H9 (cell line): Measurements from ENCODE around the gene PNO1. TPM values are rescaled to one million over a fixed set of nuclear protein-coding genes. Genes with fewer than 3 reads are reported as not detected.

Source experiments
- DNase-seq: peaks from one replicate; pipeline ENCODE4 v3.0.0-alpha.2; 2017
- H2AFZ ChIP-seq: one replicate; pipeline ENCODE4 v1.6.1; 2013; ENCODE audit warnings: mild to moderate bottlenecking, low read length, control low read depth, moderate library complexity
- H2AK5ac ChIP-seq: 2 replicates; pipeline ENCODE4 v1.6.1; 2013; ENCODE audit warnings: low read length, control low read depth, mixed read lengths; ENCODE audit not compliant: insufficient read length
- H2BK120ac ChIP-seq: one replicate; pipeline ENCODE4 v1.6.1; 2013; ENCODE audit warnings: low read depth, mild to moderate bottlenecking, low read length, control low read depth, inconsistent platforms; ENCODE audit not compliant: poor library complexity, severe bottlenecking
- H2BK12ac ChIP-seq: 2 replicates; pipeline ENCODE4 v1.6.1; 2013; ENCODE audit warnings: low read length, control low read depth, mixed read lengths, low read depth; ENCODE audit not compliant: insufficient read length
- H2BK15ac ChIP-seq: 2 replicates; pipeline ENCODE4 v1.6.1; 2013; ENCODE audit warnings: low read depth, low read length, control low read depth
- H2BK20ac ChIP-seq: one replicate; pipeline ENCODE4 v1.6.1; 2013; ENCODE audit warnings: low read depth, mild to moderate bottlenecking, low read length, control low read depth, inconsistent platforms; ENCODE audit not compliant: poor library complexity, severe bottlenecking
- H2BK5ac ChIP-seq: 2 replicates; pipeline ENCODE4 v1.6.1; 2013; ENCODE audit warnings: low read length, control low read depth, mixed read lengths; ENCODE audit not compliant: insufficient read length
- H3K14ac ChIP-seq: 2 replicates; pipeline ENCODE4 v1.6.1; 2013; ENCODE audit warnings: low read length, control low read depth; ENCODE audit not compliant: insufficient read depth
- H3K18ac ChIP-seq: 2 replicates; pipeline ENCODE4 v1.6.1; 2013; ENCODE audit warnings: low read depth, mild to moderate bottlenecking, mixed read lengths, low read length, control low read depth; ENCODE audit not compliant: insufficient read length
- H3K23ac ChIP-seq: 2 replicates; pipeline ENCODE4 v1.6.1; 2013; ENCODE audit warnings: low read length, control low read depth, mixed read lengths, low read depth; ENCODE audit not compliant: insufficient read length
- H3K23me2 ChIP-seq: 2 replicates; pipeline ENCODE4 v1.6.1; 2013; ENCODE audit warnings: low read depth, mild to moderate bottlenecking, mixed read lengths, low read length, control low read depth; ENCODE audit not compliant: insufficient read length, poor library complexity, severe bottlenecking
- H3K27ac ChIP-seq: 2 replicates; pipeline ENCODE4 v1.5.1; 2013; ENCODE audit warnings: low read length, control low read depth, mixed read lengths, low read depth; ENCODE audit not compliant: insufficient read length
- H3K27me3 ChIP-seq: 2 replicates; pipeline ENCODE4 v1.6.1; 2013; ENCODE audit warnings: low read length, control low read depth, inconsistent platforms; ENCODE audit not compliant: insufficient read depth
- H3K4ac ChIP-seq: 2 replicates; pipeline ENCODE4 v1.6.1; 2013; ENCODE audit warnings: low read depth, mild to moderate bottlenecking, control low read depth, inconsistent platforms, low read length, moderate library complexity
- H3K4me1 ChIP-seq: 2 replicates; pipeline ENCODE4 v1.6.1; 2013; ENCODE audit warnings: low read length, control low read depth, inconsistent platforms; ENCODE audit not compliant: insufficient read depth
- H3K4me2 ChIP-seq: 2 replicates; pipeline ENCODE4 v1.6.1; 2013; ENCODE audit warnings: low read length, control low read depth, mixed read lengths; ENCODE audit not compliant: insufficient read length, insufficient read depth
- H3K56ac ChIP-seq: 2 replicates; pipeline ENCODE4 v1.6.1; 2013; ENCODE audit warnings: low read depth, mild to moderate bottlenecking, mixed read lengths, low read length, control low read depth; ENCODE audit not compliant: insufficient read length
- H3K79me1 ChIP-seq: 2 replicates; pipeline ENCODE4 v1.6.1; 2013; ENCODE audit warnings: low read depth, mild to moderate bottlenecking, moderate library complexity, low read length, control low read depth, inconsistent platforms; ENCODE audit not compliant: insufficient read depth, poor library complexity, severe bottlenecking
- H3K79me2 ChIP-seq: 2 replicates; pipeline ENCODE4 v1.6.1; 2013; ENCODE audit warnings: low read length, control low read depth, inconsistent platforms; ENCODE audit not compliant: insufficient read depth
- H3K9ac ChIP-seq: 2 replicates; pipeline ENCODE4 v1.6.1; 2013; ENCODE audit warnings: low read length, control low read depth, mixed read lengths; ENCODE audit not compliant: insufficient read length; ENCODE audit errors: extremely low read depth
- H3K9me3 ChIP-seq: one replicate; pipeline ENCODE4 v1.6.1; 2013; ENCODE audit warnings: low read depth, low read length, inconsistent platforms; ENCODE audit not compliant: control insufficient read depth
- H3T11ph ChIP-seq: one replicate; pipeline ENCODE4 v1.6.1; 2013; ENCODE audit warnings: mild to moderate bottlenecking, low read length, control low read depth, inconsistent platforms
- H4K20me1 ChIP-seq: one replicate; pipeline ENCODE4 v1.6.1; 2013; ENCODE audit not compliant: control insufficient read depth, insufficient read length, insufficient read depth
- H4K5ac ChIP-seq: 2 replicates; pipeline ENCODE4 v1.6.1; 2013; ENCODE audit warnings: low read depth, mild to moderate bottlenecking, mixed read lengths, low read length, control low read depth; ENCODE audit not compliant: insufficient read length
- H4K8ac ChIP-seq: replicated peaks from 2 replicates; pipeline ENCODE4 v1.6.1; 2013; ENCODE audit warnings: low read length, control low read depth, mixed read lengths, low read depth; ENCODE audit not compliant: insufficient read length
- H4K91ac ChIP-seq: 2 replicates; pipeline ENCODE4 v1.6.1; 2013; ENCODE audit warnings: low read depth, mild to moderate bottlenecking, moderate library complexity, mixed read lengths, low read length, control low read depth; ENCODE audit not compliant: insufficient read length
- H3K27ac Mint-ChIP-seq, 3 experiments: 2 replicates in 2 of 3; 3 replicates in 1 of 3; pipeline ENCODE4 v1.8.0; 2020 to 2021; ENCODE audit warnings: mixed read lengths in 3 of 3, mild to moderate bottlenecking in 1 of 3, moderate library complexity in 1 of 3
- H3K27me3 Mint-ChIP-seq: 2 replicates; pipeline ENCODE4 v1.8.0; 2021; ENCODE audit warnings: low read depth, mild to moderate bottlenecking, moderate library complexity, mixed read lengths
- H3K36me3 Mint-ChIP-seq, 3 experiments: 2 replicates in 2 of 3; 3 replicates in 1 of 3; pipeline ENCODE4 v1.8.0; 2020 to 2021; ENCODE audit warnings: low read depth in 3 of 3, mixed read lengths in 3 of 3; ENCODE audit not compliant: insufficient read depth in 1 of 3
- H3K4me1 Mint-ChIP-seq, 2 experiments: 2 replicates each; pipeline ENCODE4 v1.8.0; 2020; ENCODE audit warnings: mixed read lengths in 2 of 2
- H3K4me3 Mint-ChIP-seq, 2 experiments: 2 replicates in 1 of 2; 3 replicates in 1 of 2; pipeline ENCODE4 v1.8.0; 2020 to 2021; ENCODE audit warnings: mild to moderate bottlenecking in 2 of 2, mixed read lengths in 2 of 2, moderate library complexity in 1 of 2
- H3K9me3 Mint-ChIP-seq, 2 experiments: 2 replicates in 1 of 2; 3 replicates in 1 of 2; pipeline ENCODE4 v1.8.0; 2020; ENCODE audit warnings: mild to moderate bottlenecking in 2 of 2, mixed read lengths in 2 of 2, moderate library complexity in 1 of 2
- CTCF ChIP-seq: fragments of 200-600 bp; sonication (generic); conservative IDR thresholded peaks from 3 replicates; pipeline ENCODE4 v1.8.0; 2021; ENCODE audit warnings: antibody characterized with exemption, mild to moderate bottlenecking
- WGBS: extraction: QIAGEN DNeasy Blood & Tissue Kit; methylation state at CpG from one replicate; pipeline ENCODE4 v1.1.7; 2013; ENCODE audit warnings: missing lambda C conversion rate, low lambda C conversion rate, mixed read lengths; ENCODE audit not compliant: insufficient read length; ENCODE audit errors: extremely low coverage; 5-methylcytosine and 5-hydroxymethylcytosine counted together
- total RNA-seq: library from RNA; stranded (reverse); gene quantifications from 2 replicates; pipeline ENCODE4 v1.2.1, GENCODE V29; 2021

The PNO1 gene
- total RNA-seq, 1 experiment from 2014 or later = 46.5 TPM

GRCh38 chr2:68156419-68156818, 1.3 kb upstream of the PNO1 start:
- Histone ChIP-seq H3K27ac (no peak overlapping the region), H4K20me1 (no peaks in the 10 kb centered on the region), H2AFZ (no peak overlapping the region), H3K4me1 (no peaks in the 10 kb centered on the region), H2AK5ac (no peak overlapping the region), H4K5ac (peak overlapping the region; percentile 39), H3K56ac (no peak overlapping the region), H3K79me1 (no peaks in the 10 kb centered on the region), H4K8ac (no peak overlapping the region), H3K14ac (no peak overlapping the region; the same call in 1 of the 2 replicates), H3K27me3 (no peaks in the 10 kb centered on the region), H3K23ac (no peak overlapping the region), H3K79me2 (peaks cover 10% of the 10 kb centered on the region; the same call in 1 of the 2 replicates), H3K4ac (no peak overlapping the region), H3K18ac (no peak overlapping the region), H2BK5ac (no peak overlapping the region), H3K9me3 (no peaks in the 10 kb centered on the region), H3K4me2 (peak overlapping the region; percentile 77), H3K23me2 (no peaks in the 10 kb centered on the region), H2BK15ac (no peak overlapping the region), H2BK12ac (no peak overlapping the region), H3T11ph (no peak overlapping the region), H2BK20ac (no peak overlapping the region), H2BK120ac (no peak overlapping the region), H4K91ac (no peak overlapping the region), H3K9ac (peak overlapping the region; percentile 88)
- Mint-ChIP-seq H3K4me1 (peaks cover 12% of the 10 kb centered on the region in 2 experiments), H3K4me3 (peak overlapping the region; percentile 96 to 98), H3K27ac (peak overlapping the region; percentile 100; a peak in 4 of 7 replicates), H3K36me3 (peaks cover 15 to 25% (median 20%) of the 10 kb centered on the region in 3 experiments; a peak in 6 of 7 replicates), H3K27me3 (no peaks in the 10 kb centered on the region), H3K9me3 (peaks cover 0 to 2% of the 10 kb centered on the region in 2 experiments; a peak in 2 of 5 replicates)
- WGBS = no CpG with 5 or more reads among the region's 3 CpGs
- TF ChIP-seq CTCF = no peak
- DNase-seq = no peak
